Stimulated activated CD8-positive, alpha-beta memory T cell treated with anti-CD3 and anti-CD28 coated beads, Interleukin-7, amount 100 ng/mL, for 24 hours (primary cell): ENCODE results near the gene TMEM132D.
"Not testable (repeated sequence)": the region's sequence is repeated elsewhere in the genome, so short reads cannot be mapped to it uniquely, and the experiment has no call there.

ENCODE experiments used
- DNase-seq: peaks from one replicate; pipeline ENCODE4 v3.0.0-alpha.2; 2020; ENCODE audit warnings: low read depth

TMEM132D gene

GRCh38 chr12:129903956-129904829 is at the start of gene TMEM132D:
Gene TMEM132D (minus strand): TSS chr12:129904025.
- no peak for DNase-seq

- no peak for DNase-seq
Observed at GRCh38 chr12:129949651-129950050, 45.8 kb upstream of the TMEM132D start.

- DNase-seq = no peak
Observed at GRCh38 chr12:129941618-129942017, 37.8 kb upstream of the TMEM132D start.

- no peak for DNase-seq
Observed at GRCh38 chr12:129938089-129938488, 34.3 kb upstream of the TMEM132D start.

GRCh38 chr12:129937426-129937825 is 33.6 kb upstream of the TMEM132D start:
- no peak for DNase-seq

- no peak for DNase-seq
Observed at GRCh38 chr12:129928643-129929042, 24.8 kb upstream of the TMEM132D start.

- no peak for DNase-seq
Observed at GRCh38 chr12:129927316-129927900, 23.6 kb upstream of the TMEM132D start.

GRCh38 chr12:129911428-129912049 is 7.7 kb upstream of the TMEM132D start:
- no peak for DNase-seq

GRCh38 chr12:129909051-129910020 is 5.5 kb upstream of the TMEM132D start:
- DNase-seq = no peak

GRCh38 chr12:129903092-129903945 is 506 bp downstream of the TMEM132D start:
- no peak for DNase-seq

- DNase-seq = no peak
Observed at GRCh38 chr12:129902371-129903091, 1.3 kb downstream of the TMEM132D start.

- no peak for DNase-seq
Observed at GRCh38 chr12:129901254-129901653, 2.6 kb downstream of the TMEM132D start.

GRCh38 chr12:129900306-129900705 is 3.5 kb downstream of the TMEM132D start:
- DNase-seq = no peak

- not testable (repeated sequence) for DNase-seq
Observed at GRCh38 chr12:129899045-129899444, 4.8 kb downstream of the TMEM132D start.

GRCh38 chr12:129893691-129894090 is 10.1 kb downstream of the TMEM132D start:
- no peak for DNase-seq

- DNase-seq = no peak
Observed at GRCh38 chr12:129887101-129887500, 16.7 kb downstream of the TMEM132D start.

GRCh38 chr12:129886541-129886940 is 17.3 kb downstream of the TMEM132D start:
- no peak for DNase-seq

GRCh38 chr12:129885287-129885686 is 18.5 kb downstream of the TMEM132D start:
- DNase-seq = no peak

- DNase-seq = no peak
Observed at GRCh38 chr12:129877411-129877810, 26.4 kb downstream of the TMEM132D start.

GRCh38 chr12:129873833-129874208 is 30.0 kb downstream of the TMEM132D start:
- DNase-seq = no peak
